NCI-H1048 (cell line): ENCODE data around the gene RIPOR1.

Source experiments
- DNase-seq: peaks from one replicate; lab custom pipeline; 2025; lab: John Stamatoyannopoulos, UW

The RIPOR1 gene

DNA sequence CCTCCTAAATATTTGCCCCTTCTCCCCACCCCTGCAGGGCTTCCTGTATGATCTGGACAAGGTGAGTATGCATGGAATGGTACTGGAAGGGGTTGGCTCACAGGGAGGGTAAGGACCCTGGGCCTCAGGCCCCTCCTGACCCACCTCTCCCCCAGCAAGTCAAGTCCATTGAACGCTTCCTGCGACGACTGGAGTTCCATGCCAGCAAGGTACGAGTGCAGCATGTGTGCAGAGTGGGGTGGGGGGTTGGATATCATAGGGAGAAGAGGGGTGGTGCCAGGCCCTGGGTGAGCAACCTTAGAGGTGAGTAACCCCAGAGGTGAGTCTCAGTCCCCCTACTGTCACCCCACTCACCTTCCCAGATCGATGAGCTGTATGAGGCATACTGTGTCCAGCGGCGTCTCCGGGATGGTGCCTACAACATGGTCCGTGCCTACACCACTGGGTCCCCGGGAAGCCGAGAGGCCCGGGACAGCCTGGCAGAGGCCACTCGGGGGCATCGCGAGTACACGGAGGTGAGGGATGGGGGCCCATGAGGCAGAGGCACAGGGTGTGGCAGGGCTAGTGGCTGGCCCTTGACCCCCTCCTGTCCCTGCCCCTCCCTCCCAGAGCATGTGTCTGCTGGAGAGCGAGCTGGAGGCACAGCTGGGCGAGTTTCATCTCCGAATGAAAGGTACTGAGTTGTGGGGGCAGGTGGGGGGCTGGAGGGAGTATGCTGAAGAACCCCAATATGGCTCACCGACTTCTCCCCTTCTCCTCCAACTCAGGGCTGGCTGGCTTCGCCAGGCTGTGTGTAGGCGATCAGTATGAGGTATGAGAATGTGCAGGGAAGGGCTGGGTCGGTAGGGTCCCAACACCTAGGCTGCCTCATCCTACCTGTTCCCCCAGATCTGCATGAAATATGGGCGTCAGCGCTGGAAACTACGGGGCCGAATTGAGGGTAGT, 11.3 kb downstream of the RIPOR1 start:
- no peak for DNase-seq

DNA sequence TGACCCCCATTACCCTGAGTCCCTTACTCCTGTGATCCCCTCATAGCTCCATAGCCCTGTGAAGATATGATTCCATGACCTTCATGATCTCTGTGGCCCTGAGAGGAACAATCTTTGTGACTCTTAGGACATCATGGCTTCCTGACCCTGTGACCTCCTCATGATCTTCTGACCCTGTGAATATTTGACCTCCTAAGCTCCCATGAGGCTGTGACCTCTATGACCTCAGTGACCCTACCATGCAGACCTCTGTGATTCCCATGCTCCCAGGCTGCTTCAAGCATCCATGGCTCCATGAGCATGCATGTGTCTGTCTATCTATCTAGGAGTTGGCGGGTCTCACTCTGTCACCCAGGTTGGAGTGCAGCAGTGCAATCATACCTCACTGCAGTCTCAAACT, 12.1 kb downstream of the RIPOR1 start:
- DNase-seq, result no peak

DNA sequence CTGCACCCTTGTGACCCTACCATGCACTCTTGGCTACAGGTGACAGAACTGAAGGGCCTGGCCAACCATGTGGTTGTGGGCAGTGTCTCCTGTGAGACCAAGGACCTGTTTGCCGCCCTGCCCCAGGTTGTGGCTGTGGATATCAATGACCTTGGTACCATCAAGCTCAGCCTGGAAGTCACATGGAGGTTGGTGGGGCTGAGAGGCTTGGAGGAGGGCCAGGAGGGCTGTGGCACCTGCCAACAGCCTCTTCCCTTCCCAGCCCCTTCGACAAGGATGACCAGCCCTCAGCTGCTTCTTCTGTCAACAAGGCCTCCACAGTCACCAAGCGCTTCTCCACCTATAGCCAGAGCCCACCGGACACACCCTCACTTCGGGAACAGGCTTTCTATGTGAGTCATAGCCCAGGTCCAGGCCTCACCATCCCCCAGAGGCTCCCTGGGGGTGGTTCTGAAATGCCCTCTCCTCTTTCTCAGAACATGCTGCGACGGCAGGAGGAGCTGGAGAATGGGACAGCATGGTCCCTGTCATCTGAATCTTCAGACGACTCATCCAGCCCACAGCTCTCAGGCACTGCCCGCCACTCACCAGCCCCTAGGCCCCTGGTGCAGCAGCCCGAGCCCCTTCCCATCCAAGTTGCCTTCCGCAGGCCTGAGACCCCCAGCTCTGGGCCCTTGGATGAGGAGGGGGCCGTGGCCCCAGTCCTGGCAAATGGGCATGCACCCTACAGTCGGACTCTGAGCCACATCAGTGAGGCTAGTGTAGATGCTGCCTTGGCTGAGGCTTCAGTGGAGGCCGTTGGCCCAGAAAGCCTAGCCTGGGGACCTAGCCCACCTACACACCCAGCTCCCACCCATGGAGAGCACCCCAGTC, 13.0 kb downstream of the RIPOR1 start:
- DNase-seq, result no peak

DNA sequence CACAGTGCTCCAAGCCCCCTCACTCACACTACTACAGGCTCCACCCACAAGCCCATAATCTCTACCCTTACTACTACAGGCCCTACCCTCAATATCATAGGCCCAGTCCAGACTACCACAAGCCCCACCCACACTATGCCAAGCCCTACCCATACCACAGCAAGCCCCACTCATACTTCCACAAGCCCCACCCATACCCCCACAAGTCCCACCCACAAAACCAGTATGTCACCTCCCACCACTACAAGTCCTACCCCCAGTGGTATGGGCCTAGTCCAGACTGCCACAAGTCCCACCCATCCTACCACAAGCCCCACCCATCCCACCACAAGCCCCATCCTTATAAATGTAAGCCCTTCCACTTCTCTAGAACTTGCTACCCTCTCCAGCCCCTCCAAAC, 13.8 kb downstream of the RIPOR1 start:
- no peak for DNase-seq

DNA sequence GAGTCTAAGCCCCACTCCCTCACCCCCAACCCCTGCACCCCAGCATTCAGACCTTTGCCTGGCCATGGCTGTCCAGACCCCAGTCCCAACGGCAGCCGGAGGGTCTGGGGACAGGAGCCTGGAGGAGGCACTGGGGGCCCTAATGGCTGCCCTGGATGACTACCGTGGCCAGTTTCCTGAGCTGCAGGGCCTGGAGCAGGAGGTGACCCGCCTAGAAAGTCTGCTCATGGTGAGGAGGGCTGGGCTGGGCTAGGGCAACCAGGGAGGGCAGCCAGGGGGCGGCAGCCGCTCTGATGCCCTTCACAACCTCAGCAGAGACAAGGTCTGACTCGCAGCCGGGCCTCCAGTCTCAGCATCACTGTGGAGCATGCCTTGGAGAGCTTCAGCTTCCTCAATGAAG, 14.4 kb downstream of the RIPOR1 start:
- DNase-seq, result no peak

DNA sequence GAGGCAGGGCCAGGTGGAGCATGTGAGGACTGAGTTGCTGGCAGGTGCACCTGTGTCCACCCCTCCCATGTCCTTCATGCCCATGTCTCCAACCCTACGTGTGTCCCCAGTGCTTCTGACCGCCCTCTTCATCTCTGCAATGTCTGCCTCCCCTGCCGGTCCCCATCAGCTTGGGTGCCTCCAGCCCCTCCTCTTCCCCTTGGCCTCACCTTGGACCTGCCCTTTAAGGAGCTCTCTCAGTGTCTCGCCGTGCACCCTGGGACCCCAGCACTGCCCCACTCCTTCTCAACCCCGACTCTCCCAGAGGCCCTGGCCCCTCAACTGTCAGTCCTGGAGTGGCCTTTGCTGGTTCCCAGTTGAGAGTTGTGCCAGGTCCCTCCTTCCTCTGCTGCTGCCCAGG, 15.0 kb downstream of the RIPOR1 start:
- DNase-seq, result no peak

DNA sequence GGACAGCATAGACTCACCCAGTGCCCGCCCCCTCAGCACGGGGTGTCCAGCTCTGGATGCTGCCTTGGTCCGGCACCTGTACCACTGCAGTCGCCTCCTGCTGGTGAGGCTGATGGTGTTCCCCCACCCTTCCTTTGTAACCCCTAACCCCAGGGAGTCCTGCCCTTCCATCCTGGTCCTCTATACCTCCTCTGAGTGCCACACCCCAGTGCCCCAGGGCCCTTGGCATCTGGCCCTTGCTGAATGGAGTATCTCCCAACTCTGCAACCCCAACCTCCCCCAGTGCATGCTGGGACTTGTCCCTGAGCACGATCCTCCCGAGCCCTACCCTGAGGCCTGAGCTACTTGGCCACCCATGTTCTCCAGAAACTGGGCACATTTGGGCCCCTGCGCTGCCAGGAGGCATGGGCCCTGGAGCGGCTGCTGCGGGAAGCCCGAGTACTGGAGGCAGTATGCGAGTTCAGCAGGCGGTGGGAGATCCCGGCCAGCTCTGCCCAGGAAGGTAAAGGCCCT, 15.8 kb downstream of the RIPOR1 start:
- no peak for DNase-seq

DNA sequence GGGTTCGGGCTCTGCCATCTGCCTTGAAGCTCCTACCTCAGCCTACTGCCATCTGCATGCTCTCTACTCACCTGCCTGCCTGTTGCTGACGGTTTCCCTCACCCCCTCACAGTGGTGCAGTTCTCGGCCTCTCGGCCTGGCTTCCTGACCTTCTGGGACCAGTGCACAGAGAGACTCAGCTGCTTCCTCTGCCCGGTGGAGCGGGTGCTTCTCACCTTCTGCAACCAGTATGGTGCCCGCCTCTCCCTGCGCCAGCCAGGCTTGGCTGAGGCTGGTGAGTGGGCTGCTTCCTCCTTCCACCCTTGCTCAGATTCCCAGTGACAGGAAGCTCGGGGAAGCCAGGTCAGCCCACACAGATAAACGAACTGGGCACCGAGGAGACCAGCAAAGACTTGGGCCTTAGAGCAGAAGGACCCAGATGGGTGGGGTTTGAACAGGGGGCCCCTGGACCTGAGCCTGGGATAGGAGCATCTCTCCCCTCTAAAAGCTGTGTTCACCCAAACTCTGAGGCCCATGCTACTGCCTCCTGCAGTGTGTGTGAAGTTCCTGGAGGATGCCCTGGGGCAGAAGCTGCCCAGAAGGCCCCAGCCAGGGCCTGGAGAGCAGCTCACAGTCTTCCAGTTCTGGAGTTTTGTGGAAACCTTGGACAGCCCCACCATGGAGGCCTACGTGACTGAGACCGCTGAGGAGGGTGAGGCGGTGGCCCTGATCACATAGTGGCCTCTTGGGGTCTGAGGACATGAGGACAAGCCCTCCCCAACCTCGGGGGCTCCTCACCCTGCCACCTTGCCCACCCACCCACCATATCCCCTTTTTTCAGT, 16.4 kb downstream of the RIPOR1 start:
- DNase-seq, result no peak

DNA sequence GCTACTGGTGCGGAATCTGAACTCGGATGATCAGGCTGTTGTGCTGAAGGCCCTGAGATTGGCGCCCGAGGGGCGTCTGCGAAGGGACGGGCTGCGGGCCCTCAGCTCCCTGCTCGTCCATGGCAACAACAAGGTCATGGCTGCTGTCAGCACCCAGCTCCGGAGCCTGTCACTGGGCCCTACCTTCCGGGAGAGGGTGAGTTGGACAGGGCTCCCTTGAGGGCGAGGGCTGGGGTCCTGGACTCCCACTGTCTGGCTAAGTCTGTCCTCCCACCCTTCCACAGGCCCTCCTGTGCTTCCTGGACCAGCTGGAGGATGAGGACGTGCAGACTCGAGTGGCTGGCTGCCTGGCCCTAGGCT, 17.0 kb downstream of the RIPOR1 start:
- DNase-seq, result no peak

DNA sequence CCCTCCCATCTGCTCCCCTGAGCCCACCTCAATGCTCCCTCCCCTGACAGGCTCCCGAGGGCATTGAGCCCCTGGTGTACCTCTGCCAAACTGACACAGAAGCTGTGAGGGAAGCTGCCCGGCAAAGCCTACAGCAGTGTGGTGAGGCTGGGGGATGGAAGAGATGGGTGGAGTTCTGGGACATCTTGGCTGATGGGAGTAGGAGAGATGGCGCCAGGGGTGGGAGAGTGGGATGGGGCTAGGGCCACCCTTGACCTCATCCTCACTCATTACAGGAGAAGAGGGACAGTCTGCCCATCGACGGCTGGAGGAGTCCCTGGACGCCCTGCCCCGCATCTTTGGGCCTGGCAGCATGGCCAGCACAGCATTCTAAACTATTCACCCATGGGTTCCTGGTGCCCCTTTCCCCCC, 17.5 kb downstream of the RIPOR1 start:
- no peak for DNase-seq

DNA sequence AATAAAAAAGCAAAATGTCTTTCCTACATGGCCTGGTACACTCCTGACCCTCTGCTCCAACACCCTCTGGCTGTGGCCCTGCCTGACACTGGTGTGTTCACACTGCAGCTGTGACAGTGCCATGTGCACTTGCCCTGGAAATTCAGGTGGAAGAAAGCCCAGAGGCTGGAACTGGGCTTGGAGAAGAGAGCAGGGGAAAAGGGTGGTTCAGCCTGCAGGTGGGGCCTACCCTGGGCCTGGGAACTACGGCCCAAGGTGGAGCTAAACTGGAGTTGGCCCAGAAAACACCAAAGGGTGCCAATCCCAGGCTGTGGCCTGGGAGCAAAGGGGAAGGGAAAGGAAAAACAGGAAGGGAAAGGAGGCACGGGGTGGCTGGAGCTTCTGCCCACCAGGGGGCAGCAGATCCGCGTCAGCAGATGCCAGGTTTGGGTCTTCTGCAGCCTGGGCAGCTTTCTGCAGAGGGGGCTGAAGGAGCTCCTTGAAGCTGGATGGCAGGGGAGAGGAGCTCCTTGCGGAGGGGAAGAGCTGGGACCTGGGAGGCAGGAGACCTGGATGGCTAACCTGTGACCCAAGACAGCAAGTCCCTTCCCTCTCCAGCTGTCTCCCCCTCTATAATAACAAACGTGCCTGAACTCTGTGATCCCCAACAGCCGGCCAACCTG, 18.3 kb downstream of the RIPOR1 start:
- no peak for DNase-seq

DNA sequence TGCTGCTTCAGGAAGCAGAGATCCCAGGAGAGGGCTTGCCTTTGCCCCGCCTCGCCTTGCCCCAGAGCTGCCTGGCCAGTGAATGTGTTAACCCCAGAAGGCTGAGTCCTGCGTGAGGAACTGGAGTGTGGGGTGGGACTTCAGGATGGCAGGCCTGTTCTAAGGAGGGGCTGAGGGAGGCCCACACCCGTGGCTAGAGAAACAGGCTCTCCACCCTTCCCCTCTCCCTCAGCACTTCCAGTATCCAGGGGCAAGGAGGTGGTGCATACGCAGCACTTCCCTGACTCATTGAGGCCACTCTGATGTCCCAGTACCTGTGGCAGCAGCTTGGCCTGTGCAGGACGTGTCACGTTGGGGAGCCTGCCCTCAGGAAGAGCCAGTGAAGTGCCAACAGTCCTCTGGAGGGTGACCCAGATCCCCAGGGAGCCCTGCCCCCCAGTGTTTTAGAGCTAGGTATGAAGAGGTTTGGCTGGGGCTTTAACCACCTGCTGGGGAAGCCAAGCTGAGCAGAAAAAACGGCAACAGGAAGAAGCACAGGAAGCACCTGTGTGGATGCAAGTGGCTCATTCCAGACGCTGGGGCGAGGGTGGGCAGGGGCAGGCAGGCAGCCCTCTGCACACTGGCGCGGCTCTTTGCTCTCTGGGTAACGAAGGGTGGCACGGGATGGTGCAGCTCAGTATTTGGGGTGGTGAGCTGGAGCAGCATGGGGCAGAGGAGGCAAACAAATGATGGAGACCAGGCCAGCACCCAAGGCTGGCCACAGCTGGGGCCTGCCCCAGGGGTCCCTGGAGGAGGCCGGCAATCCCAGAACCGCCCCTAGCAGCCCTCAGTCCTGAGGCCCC, 19.0 kb downstream of the RIPOR1 start:
- no peak for DNase-seq

DNA sequence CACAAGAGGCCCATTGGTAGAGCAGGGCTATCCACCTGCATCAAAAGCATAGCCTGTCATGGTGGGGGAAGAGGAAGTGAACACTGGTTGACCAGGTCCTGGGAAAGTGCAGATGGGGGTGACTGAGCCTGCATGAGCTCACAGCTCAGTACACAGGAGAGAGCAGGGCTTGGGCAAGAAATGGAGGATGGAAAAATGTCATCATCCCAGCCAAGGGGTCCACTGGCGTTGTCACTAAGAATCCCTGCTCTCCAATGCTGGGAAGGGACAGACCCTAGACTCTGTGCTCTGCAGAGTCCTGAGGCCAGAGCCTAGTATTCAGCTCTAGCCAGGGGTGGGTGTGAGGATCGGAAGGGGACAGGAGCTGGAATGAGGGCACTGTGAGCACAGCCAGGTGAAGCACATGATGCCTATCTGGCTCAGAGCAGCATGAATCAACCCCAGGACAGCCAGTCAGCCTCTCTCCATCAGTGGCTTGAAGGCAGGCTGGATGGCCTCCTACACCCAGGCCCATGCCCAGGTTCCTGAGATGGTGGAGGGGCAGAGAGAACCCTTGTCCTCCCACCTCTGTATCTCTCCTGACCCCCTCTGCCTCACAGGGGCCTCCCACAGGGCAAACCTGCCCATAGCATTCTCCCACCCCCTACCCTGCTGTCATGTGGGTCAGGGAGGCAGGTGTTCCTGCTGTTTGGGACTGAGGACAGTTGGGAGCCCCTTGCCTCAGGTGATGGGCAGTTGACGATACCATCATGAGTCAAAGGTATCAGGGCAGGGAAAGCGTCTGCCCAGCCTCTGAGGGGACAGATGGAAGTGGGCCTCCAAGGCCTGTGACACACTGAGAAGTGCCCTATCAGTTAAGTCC, 19.9 kb downstream of the RIPOR1 start:
- DNase-seq, result no peak

DNA sequence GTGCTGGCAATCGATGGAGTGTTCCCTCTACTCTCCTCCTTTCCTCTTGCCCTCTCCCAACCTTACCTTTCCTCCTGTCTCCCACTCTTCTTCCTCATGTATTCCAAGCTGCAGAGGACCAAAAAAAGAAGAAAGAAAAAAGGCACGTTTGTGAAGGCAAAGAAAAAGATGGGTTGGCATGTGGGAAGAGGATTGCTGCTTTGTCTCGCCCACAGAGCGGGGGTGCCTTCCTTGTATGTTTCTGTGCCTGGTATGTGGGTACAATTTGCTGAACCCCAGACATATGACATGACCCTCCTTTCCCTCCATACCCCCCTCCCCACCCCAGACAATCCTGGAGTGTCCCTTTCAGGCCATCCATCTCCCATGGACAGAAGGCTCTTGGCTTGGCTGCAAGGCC, 20.6 kb downstream of the RIPOR1 start:
- no peak for DNase-seq

DNA sequence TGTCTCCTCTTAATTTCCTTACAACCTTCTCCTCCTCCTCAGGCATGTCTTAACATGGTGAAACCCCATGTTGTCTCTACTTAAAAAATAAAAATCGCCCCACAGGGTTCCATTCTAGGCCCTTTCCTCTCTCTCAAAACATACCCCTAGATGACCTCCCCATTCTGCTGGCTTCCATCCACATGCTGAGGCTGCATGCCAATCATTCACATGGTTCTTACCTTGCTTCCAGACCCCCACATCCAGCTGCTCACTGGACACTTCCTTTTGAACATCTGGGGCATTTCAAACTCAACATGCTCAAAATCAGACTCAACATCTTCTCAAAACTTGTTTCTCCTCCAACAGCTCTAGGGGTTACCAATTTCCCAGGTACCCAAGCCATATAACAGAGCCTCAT, 21.3 kb downstream of the RIPOR1 start:
- DNase-seq, result no peak

DNA sequence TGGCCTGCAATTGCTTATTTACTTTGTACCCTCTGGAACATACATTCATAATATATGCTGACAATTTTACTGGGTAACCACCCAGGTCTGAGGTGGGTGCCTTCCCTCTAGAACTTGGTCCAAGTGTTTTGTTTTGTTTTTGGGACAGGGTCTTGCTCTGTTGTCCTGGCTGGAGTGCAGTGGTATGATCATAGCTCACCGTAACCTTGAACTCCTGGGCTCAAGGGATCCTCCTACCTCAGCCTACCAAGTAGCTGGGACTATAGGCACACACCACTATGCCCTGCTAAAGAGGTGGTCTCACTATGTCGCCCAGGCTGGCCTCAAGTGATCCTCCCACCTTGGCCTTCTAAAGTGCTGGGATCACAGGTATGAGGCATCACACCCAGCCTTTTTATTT, 22.5 kb downstream of the RIPOR1 start:
- no peak for DNase-seq

DNA sequence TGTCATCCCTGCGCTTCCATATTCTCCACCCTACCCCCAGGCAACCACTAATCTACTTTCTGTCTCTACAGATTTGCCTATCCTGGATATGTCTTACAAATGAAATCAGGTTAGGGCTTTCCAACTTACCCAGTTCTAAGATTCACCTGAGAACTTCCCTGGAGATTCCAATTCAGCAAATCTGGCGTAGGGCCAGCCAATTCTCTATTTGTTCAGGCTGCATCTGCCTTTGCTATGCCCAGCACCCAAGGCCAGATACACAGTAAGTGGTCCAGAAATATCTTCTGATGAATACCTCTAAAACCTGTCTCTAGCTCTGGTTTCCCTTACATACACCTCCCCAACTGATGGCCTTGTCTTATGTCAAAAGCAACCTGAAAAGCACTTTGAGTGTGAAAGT, 23.3 kb downstream of the RIPOR1 start:
- no peak for DNase-seq

DNA sequence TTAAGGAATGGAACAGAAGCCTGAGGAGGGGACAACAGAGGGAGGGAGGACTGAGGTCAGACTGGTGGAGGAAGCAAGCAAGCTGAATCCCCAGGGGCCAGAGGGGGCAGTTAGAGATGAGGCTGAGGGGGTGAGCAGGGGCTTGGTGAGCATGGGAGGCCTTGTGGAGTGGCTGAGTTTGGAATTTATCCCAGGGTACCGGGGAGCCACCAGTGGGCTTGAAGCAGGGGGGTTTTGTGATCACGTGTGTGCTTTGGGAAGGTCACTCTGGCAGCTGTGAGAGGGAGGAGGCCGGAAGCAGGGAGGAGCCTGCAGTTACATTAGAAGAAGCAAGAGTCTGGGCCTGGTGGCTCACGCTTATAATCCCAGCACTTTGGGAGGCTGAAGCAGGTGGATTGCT, 23.8 kb downstream of the RIPOR1 start:
- no peak for DNase-seq

DNA sequence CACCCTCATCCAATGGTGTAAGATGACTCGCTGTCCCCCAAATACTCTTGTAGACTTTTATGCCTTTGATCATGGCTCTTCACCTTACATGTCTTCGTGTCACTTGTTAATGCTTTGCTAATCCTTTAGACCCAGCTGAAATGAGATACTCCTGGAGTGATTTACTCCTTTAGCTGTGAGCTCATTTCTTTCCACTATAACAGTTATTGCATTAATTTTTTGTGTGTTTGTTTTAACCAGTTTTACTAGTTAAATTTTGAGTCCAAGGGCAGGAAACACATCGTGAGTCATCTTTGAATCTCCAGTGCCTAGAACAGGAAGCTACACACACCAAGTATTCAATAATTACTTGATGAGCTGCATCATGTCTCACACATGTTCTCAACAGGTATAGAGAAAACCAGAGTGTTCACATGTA, 27.2 kb downstream of the RIPOR1 start:
- DNase-seq, result no peak

DNA sequence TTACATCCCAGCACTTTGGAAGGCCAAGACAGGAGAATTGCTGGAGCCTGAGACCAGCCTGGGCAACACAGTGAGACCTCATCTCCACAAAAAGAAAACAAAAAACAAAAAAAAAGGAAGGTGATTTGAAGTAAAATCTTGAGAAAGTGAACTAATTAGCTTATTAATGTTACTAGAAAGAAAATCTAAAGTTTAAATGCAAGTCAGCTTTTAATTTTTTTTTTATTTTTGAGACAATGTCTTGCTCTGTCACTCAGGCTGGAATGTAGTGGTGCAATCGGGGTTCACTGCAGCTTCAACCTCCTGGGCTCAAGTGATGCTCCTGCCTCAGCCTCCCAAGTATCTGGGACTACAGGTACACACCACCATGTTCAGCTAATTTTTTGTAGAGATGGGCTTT, 30.2 kb downstream of the RIPOR1 start:
- DNase-seq, result no peak
